Tibial nerve (tissue), 3 donors: ENCODE results near the gene OR4P4.

Experiments used
- POLR2A ChIP-seq, 2 donors: fragments of 450-650 bp; IDR thresholded peaks; one replicate each; pipeline ENCODE4 v1.6.1; 2017; ENCODE audit warnings: antibody characterized with exemption in 2 of 2, mild to moderate bottlenecking in 2 of 2, moderate library complexity in 2 of 2
- TF ChIP-seq, protein P1 (sequence below), 5 experiments: fragments of 200-600 bp in 3 of 5; fragments of 450-650 bp in 2 of 5; sonication (generic) in 3 of 5; IDR thresholded peaks; one replicate each; pipeline ENCODE4 v1.5.1; 2016 to 2019; ENCODE audit warnings: antibody characterized with exemption in 5 of 5, mild to moderate bottlenecking in 3 of 5, moderate library complexity in 2 of 5

DNA sequence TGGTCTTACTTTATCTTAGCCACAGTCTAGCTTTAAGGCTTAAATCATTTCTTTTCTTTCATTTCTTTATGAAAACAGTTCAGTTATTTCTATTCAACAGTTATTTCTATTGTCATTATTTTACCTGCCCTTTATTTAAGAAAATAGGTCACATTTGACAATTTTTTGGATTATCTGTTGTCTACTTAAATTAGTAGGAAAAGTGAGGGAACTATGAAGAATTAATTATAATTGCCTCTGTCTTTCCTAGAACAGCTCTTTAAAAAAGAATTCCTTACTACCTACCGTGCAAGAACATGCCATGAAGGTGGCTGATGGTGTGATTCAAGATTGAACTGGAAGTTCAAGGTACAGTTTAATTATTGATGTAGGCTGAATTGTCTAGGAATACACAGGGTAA lies 27.0 kb downstream of the OR4P4 start, which contains the start of gene OR4C6:
- TF ChIP-seq, protein P1, sequence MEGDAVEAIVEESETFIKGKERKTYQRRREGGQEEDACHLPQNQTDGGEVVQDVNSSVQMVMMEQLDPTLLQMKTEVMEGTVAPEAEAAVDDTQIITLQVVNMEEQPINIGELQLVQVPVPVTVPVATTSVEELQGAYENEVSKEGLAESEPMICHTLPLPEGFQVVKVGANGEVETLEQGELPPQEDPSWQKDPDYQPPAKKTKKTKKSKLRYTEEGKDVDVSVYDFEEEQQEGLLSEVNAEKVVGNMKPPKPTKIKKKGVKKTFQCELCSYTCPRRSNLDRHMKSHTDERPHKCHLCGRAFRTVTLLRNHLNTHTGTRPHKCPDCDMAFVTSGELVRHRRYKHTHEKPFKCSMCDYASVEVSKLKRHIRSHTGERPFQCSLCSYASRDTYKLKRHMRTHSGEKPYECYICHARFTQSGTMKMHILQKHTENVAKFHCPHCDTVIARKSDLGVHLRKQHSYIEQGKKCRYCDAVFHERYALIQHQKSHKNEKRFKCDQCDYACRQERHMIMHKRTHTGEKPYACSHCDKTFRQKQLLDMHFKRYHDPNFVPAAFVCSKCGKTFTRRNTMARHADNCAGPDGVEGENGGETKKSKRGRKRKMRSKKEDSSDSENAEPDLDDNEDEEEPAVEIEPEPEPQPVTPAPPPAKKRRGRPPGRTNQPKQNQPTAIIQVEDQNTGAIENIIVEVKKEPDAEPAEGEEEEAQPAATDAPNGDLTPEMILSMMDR (IDR thresholded peaks at IDR 0.05) = no peak
- TF ChIP-seq POLR2A (IDR thresholded peaks at IDR 0.05) = no peak
